ENCODE measurements around the gene SLCO1B1.

The SLCO1B1 gene

GRCh38 chr12:21221072-21221471, 90.1 kb downstream of the SLCO1B1 start:
- DNase-seq: no peak

GRCh38 chr12:21221778-21222177, 90.8 kb downstream of the SLCO1B1 start:
- no peak for DNase-seq

- peak; percentile 1 for DNase-seq
Measured at GRCh38 chr12:21223930-21224329, 92.9 kb downstream of the SLCO1B1 start.

GRCh38 chr12:21234395-21234794, 103.4 kb downstream of the SLCO1B1 start:
- no peak for DNase-seq

- no peak for DNase-seq
Measured at GRCh38 chr12:21239866-21240265, 108.9 kb downstream of the SLCO1B1 start.

GRCh38 chr12:21248679-21249078, 117.7 kb downstream of the SLCO1B1 start:
- DNase-seq: peak; percentile 9

- no peak for DNase-seq
Measured at GRCh38 chr12:21252070-21252469, 121.1 kb downstream of the SLCO1B1 start.

GRCh38 chr12:21257172-21257571, 126.2 kb downstream of the SLCO1B1 start:
- no peak for DNase-seq

GRCh38 chr12:21264232-21264631, 133.2 kb downstream of the SLCO1B1 start:
- no peak for DNase-seq

- no peak for DNase-seq
Measured at GRCh38 chr12:21265932-21266331, 134.9 kb downstream of the SLCO1B1 start.

- no peak for DNase-seq
Measured at GRCh38 chr12:21276826-21277225, 145.8 kb downstream of the SLCO1B1 start.
